Measurements from ENCODE around the gene TRAPPC12.

DNA sequence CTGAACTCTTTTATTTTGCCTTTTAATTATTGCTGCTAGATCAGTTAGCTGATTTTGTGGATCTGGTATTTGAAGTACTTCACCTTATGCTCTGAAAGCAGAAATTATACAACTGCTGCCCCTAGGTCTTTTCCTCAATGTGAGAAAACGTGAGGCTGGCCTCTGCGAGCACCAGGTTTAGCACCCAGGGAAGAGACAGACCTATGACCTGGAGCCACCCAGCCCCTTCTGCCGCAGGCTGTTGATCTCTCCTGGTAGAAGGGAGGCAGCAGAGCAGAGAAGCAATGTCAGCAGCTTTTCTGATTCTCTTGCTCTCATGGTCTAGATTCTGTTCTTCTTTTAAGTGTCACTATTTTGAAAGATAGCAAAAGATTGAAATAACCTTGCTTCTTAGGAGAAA is 19.9 kb downstream of the TRAPPC12 start:
- TF ChIP-seq, protein P1, sequence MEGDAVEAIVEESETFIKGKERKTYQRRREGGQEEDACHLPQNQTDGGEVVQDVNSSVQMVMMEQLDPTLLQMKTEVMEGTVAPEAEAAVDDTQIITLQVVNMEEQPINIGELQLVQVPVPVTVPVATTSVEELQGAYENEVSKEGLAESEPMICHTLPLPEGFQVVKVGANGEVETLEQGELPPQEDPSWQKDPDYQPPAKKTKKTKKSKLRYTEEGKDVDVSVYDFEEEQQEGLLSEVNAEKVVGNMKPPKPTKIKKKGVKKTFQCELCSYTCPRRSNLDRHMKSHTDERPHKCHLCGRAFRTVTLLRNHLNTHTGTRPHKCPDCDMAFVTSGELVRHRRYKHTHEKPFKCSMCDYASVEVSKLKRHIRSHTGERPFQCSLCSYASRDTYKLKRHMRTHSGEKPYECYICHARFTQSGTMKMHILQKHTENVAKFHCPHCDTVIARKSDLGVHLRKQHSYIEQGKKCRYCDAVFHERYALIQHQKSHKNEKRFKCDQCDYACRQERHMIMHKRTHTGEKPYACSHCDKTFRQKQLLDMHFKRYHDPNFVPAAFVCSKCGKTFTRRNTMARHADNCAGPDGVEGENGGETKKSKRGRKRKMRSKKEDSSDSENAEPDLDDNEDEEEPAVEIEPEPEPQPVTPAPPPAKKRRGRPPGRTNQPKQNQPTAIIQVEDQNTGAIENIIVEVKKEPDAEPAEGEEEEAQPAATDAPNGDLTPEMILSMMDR (IDR thresholded peaks at IDR 0.05), result no peak
- TF ChIP-seq POLR2A (IDR thresholded peaks at IDR 0.05) (no peak), POLR2AphosphoS5 (IDR thresholded peaks at IDR 0.05) (no peak), EP300 (IDR thresholded peaks at IDR 0.05) (no peak)
